Ascending aorta (tissue), 2 donors: ENCODE data around the gene GMEB2. TPM values are rescaled to one million over a fixed set of nuclear protein-coding genes. Genes with fewer than 3 reads are reported as not detected.

Source experiments
- DNase-seq, 2 donors: peaks; one replicate each; pipeline ENCODE4 v3.0.0-alpha.2; 2019; ENCODE audit warnings: low spot score in 2 of 2
- H3K27ac ChIP-seq, 2 donors: fragments of 200-600 bp; sonication (generic); one replicate each; pipeline ENCODE4 v1.5.1; 2016 to 2017; ENCODE audit warnings: mild to moderate bottlenecking in 1 of 2
- H3K27me3 ChIP-seq: fragments of 200-600 bp; sonication (generic); one replicate; pipeline ENCODE4 v1.5.1; 2017
- H3K36me3 ChIP-seq, 2 donors: fragments of 200-600 bp; sonication (generic); one replicate each; pipeline ENCODE4 v1.5.1; 2016
- H3K4me1 ChIP-seq, 2 donors: fragments of 200-600 bp; sonication (generic); one replicate each; pipeline ENCODE4 v1.5.1; 2016 to 2017; ENCODE audit warnings: mild to moderate bottlenecking in 1 of 2
- H3K4me3 ChIP-seq, 2 donors: fragments of 200-600 bp; sonication (generic); one replicate each; pipeline ENCODE4 v1.5.1; 2016 to 2017; ENCODE audit warnings: mild to moderate bottlenecking in 1 of 2
- H3K9me3 ChIP-seq, 2 donors: fragments of 200-600 bp; sonication (generic); one replicate each; pipeline ENCODE4 v1.5.1; 2016
- intact Hi-C: fragments of 100-400 bp; cut with DNase I; formaldehyde crosslinking; loops from one replicate; pipeline ENCODE4 v1.15.1; 2023
- total RNA-seq: library from RNA; depleted of rRNA; stranded (reverse); fragments of >200 nt; gene quantifications from one replicate; pipeline ENCODE4 v1.1.0, GENCODE V29; 2016
- TF ChIP-seq, protein P1 (sequence below), 3 experiments: fragments of 200-600 bp in 2 of 3; fragments of 450-650 bp in 1 of 3; sonication (generic) in 2 of 3; IDR thresholded peaks; one replicate each; pipeline ENCODE4 v1.5.1; 2016 to 2019; ENCODE audit warnings: antibody characterized with exemption in 3 of 3, mild to moderate bottlenecking in 1 of 3, moderate library complexity in 1 of 3

The GMEB2 gene
- total RNA-seq, 1 donor from 2014 or later = 14.0 TPM

DNA sequence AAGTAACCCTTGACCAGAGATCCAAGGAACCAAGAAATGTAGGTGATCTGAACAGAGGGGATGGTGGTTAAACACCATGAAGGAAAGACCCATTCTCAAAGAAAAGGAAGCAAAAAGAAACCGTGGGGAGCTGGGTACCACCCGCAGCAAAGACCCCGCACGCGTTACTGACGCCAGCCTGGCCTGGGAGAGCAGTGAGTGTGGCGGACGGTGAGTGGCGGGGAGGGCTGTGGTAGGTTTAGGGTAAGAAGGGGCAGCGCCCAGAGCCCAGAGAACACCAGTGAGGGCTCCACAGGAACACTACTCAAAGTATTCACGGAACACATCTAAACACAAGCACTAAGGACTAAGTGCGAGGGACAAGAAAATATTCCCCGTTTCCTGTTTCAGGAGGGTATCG is 4.2 kb downstream of the GMEB2 start:
- TF ChIP-seq, protein P1, sequence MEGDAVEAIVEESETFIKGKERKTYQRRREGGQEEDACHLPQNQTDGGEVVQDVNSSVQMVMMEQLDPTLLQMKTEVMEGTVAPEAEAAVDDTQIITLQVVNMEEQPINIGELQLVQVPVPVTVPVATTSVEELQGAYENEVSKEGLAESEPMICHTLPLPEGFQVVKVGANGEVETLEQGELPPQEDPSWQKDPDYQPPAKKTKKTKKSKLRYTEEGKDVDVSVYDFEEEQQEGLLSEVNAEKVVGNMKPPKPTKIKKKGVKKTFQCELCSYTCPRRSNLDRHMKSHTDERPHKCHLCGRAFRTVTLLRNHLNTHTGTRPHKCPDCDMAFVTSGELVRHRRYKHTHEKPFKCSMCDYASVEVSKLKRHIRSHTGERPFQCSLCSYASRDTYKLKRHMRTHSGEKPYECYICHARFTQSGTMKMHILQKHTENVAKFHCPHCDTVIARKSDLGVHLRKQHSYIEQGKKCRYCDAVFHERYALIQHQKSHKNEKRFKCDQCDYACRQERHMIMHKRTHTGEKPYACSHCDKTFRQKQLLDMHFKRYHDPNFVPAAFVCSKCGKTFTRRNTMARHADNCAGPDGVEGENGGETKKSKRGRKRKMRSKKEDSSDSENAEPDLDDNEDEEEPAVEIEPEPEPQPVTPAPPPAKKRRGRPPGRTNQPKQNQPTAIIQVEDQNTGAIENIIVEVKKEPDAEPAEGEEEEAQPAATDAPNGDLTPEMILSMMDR (IDR thresholded peaks at IDR 0.05) = no peak
- Histone ChIP-seq H3K4me1 (peaks cover 0 to 2% of the 10 kb centered on the region in 2 donors), H3K9me3 (no peaks in the 10 kb centered on the region), H3K4me3 (no peak overlapping the region), H3K36me3 (peaks cover 6 to 17% of the 10 kb centered on the region in 2 donors), H3K27ac (no peak overlapping the region), H3K27me3 (no peaks in the 10 kb centered on the region)
- no peak for DNase-seq
- intact Hi-C loops = loop anchor here (10.0 kb wide), 2 partner anchors 272 to 408 kb away; partner anchors contain the start of genes DNAJC5 and YTHDF1

DNA sequence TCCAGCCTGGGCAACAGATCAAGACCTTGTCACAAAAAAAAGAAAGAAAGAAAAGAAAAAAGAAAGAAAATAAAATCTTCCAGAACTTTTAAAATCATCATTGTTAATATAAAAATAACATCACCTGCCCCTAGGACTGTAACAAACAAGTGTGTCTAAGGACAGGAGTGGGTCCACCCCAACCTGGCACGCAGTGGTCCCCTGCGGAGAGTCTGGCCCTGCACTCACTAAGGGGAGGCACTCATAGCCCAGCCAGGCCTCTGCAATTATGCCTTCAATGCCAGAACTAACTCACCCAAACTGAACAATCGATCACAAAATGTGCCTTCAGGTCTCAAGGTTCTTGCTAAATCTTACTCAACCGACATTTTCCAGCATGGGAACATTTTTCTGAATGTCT is 4.8 kb downstream of the GMEB2 start:
- Histone ChIP-seq H3K27me3 (no peaks in the 10 kb centered on the region), H3K36me3 (peaks cover 7 to 19% of the 10 kb centered on the region in 2 donors), H3K4me1 (peaks cover 0 to 2% of the 10 kb centered on the region in 2 donors), H3K9me3 (no peaks in the 10 kb centered on the region), H3K27ac (no peak overlapping the region), H3K4me3 (no peak overlapping the region)
- TF ChIP-seq, protein P1 (IDR thresholded peaks at IDR 0.05) = no peak
- DNase-seq = no peak
- intact Hi-C loops = loop anchor here (10.0 kb wide), 2 partner anchors 273 to 407 kb away; partner anchors contain the start of genes DNAJC5 and YTHDF1

DNA sequence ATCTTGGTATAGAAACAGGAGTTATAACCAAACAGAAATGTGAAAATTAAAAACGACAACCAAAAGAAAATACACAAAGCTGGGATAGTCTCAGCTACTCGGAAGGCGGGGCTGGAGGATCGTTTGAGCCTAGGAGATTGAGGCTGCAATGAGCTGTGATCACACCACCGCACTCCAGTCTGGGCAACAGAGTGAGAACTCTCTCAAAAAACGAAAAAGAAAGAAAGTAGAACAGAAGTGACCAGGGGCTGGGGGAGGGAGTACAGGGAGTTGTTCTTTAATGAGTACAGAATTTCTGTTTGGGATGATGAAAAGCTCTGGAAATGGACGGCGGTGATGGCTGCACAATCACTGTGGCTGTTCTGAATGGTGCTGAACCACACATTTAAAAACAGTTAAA is 5.9 kb downstream of the GMEB2 start:
- Histone ChIP-seq H3K27ac (no peak overlapping the region), H3K9me3 (no peaks in the 10 kb centered on the region), H3K4me3 (no peak overlapping the region), H3K27me3 (no peaks in the 10 kb centered on the region), H3K36me3 (peaks cover 10 to 26% of the 10 kb centered on the region in 2 donors), H3K4me1 (peaks cover 0 to under 1% of the 10 kb centered on the region in 2 donors)
- TF ChIP-seq, protein P1 (IDR thresholded peaks at IDR 0.05) = no peak
- DNase-seq = no peak
- intact Hi-C loops = loop anchor here (10.0 kb wide), 2 partner anchors 274 to 406 kb away; partner anchors contain the start of genes DNAJC5 and YTHDF1

DNA sequence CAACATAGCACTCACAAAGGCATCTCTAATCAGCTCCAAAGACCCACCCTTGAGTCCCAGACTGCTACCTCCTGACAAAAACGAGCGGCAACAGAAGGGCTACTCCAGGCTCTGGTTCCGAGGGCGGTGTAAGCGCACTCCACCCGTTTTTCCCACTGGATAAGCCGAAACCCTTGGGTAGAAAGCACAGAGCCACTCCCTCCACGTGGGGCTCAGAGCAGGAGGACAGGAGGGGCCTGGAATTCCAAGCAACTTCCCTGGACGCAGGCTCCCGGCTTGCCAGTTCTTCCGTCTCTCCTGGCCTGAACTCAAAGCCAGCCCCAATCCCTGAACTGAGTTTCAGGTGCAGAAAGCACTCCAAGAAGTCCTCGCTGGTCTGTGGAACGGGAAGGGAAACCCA is 7.4 kb downstream of the GMEB2 start:
- intact Hi-C loops = no loop called here
- TF ChIP-seq, protein P1 (IDR thresholded peaks at IDR 0.05) = no peak

DNA sequence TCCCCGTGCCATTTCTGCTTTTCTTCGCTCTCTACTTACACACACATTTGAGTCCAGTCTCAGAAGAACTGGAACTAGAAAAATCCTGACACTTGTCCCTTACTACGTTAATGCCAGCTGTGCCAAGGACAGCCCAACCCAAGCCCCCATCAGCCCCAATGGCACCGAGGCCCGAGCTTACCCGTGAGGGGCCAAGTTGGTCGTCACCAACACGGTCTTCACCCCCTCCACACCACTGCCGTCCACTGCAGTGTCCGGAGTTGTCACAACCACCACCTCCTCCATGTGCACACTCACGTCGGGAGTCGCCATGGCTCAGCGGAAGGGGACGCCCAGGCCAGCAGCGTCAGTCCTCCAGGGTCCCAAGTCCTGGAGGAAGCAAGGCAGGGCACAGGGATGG is 7.8 kb downstream of the GMEB2 start:
- intact Hi-C loops = no loop called here
- Histone ChIP-seq H3K4me3 (no peak overlapping the region), H3K9me3 (no peaks in the 10 kb centered on the region), H3K4me1 (no peaks in the 10 kb centered on the region), H3K27ac (no peak overlapping the region), H3K36me3 (peaks cover 15 to 30% of the 10 kb centered on the region in 2 donors), H3K27me3 (no peaks in the 10 kb centered on the region)
- DNase-seq = no peak
- TF ChIP-seq, protein P1 (IDR thresholded peaks at IDR 0.05) = no peak

More for the DNA sequence above, 7.4 kb downstream of the GMEB2 start:
- Histone ChIP-seq H3K9me3 (no peaks in the 10 kb centered on the region), H3K36me3 (peaks cover 15 to 30% of the 10 kb centered on the region in 2 donors), H3K27ac (no peak overlapping the region), H3K4me3 (no peak overlapping the region), H3K4me1 (no peaks in the 10 kb centered on the region), H3K27me3 (no peaks in the 10 kb centered on the region)
- DNase-seq = no peak
